H1 (cell line): ENCODE data around the gene CPXM2. TPM values are rescaled to one million over a fixed set of nuclear protein-coding genes. Genes with fewer than 3 reads are reported as not detected.

Source experiments
- TCF12 ChIP-seq: IDR thresholded peaks from 2 replicates; pipeline ENCODE4 v1.6.1; 2011; ENCODE audit warnings: low read depth, mild to moderate bottlenecking, low read length
- polyA plus RNA-seq, 7 experiments: library from polyadenylated mRNA; depleted of rRNA in 3 of 7; stranded (reverse) in 5 of 7; unstranded in 2 of 7; fragments of >200 nt in 5 of 7; fragments of 200-250 nt in 2 of 7; gene quantifications; 1 replicate in 5 of 7; 2 replicates in 1 of 7; 4 replicates in 1 of 7; pipeline versions ENCODE4 v1.2.1 to v1.2.3, GENCODE V29; 2011 to 2013; ENCODE audit warnings: missing spikeins in 2 of 7, mixed read lengths in 2 of 7
- total RNA-seq: library from RNA; stranded (reverse); fragmentation: NEBNext Ultra II Directional; extraction: Animal tissue kit (Norgen Biotek cat#: 25700); gene quantifications from 2 replicates; pipeline ENCODE4 v1.2.1, GENCODE V29; 2021

The CPXM2 gene
- total and polyA plus RNA-seq, 2 of the 8 experiments (the other 6 are each of a cell fraction or from before 2014, with no cell fraction given), result 2.4 to 2.9 TPM

- TF ChIP-seq TCF12, result no peak
- TF ChIP-seq, all 59 proteins: peak for 0
Measured at GRCh38 chr10:123778719-123779517, 112.7 kb downstream of the CPXM2 start (continued).
